ENCODE data around the gene CAMK2B.

DNA sequence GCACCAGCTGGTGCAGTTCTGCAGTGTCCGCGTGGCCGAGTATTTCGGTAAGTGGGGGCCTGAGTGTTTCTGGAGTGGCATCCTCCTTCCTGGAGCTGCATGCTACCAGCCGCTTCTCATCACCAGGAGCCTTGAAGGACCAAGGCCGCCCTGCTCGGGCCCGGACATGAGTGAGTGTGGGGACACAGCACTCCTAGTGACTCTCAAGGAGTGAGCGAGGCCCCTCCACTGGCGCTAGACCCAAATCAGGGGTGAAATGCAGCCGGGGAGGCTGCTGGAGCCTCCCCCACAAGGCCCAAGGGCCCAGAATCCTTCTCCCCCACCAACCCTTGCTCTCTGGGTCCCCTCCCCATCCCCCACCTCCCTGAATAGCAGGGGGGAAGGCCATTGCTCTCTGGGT lies 48.0 kb downstream of the CAMK2B start:
- TF ChIP-seq CTCF (IDR thresholded peaks at IDR 0.05; ENCODE audit: low read depth, low read length, poor library complexity, severe bottlenecking) = no peak
- TF ChIP-seq EZH2phosphoT487 (IDR thresholded peaks at IDR 0.05; ENCODE audit: borderline replicate concordance, low read length) = no peak
